ENCODE measurements around the gene OR9Q1. TPM values are rescaled to one million over a fixed set of nuclear protein-coding genes. Genes with fewer than 3 reads are reported as not detected.

Gene OR9Q1
- total and polyA plus RNA-seq, 2 of the 13 experiments (the other 11 are each of a cell fraction or from before 2014, with no cell fraction given) = not detected

- TF ChIP-seq, protein P1, sequence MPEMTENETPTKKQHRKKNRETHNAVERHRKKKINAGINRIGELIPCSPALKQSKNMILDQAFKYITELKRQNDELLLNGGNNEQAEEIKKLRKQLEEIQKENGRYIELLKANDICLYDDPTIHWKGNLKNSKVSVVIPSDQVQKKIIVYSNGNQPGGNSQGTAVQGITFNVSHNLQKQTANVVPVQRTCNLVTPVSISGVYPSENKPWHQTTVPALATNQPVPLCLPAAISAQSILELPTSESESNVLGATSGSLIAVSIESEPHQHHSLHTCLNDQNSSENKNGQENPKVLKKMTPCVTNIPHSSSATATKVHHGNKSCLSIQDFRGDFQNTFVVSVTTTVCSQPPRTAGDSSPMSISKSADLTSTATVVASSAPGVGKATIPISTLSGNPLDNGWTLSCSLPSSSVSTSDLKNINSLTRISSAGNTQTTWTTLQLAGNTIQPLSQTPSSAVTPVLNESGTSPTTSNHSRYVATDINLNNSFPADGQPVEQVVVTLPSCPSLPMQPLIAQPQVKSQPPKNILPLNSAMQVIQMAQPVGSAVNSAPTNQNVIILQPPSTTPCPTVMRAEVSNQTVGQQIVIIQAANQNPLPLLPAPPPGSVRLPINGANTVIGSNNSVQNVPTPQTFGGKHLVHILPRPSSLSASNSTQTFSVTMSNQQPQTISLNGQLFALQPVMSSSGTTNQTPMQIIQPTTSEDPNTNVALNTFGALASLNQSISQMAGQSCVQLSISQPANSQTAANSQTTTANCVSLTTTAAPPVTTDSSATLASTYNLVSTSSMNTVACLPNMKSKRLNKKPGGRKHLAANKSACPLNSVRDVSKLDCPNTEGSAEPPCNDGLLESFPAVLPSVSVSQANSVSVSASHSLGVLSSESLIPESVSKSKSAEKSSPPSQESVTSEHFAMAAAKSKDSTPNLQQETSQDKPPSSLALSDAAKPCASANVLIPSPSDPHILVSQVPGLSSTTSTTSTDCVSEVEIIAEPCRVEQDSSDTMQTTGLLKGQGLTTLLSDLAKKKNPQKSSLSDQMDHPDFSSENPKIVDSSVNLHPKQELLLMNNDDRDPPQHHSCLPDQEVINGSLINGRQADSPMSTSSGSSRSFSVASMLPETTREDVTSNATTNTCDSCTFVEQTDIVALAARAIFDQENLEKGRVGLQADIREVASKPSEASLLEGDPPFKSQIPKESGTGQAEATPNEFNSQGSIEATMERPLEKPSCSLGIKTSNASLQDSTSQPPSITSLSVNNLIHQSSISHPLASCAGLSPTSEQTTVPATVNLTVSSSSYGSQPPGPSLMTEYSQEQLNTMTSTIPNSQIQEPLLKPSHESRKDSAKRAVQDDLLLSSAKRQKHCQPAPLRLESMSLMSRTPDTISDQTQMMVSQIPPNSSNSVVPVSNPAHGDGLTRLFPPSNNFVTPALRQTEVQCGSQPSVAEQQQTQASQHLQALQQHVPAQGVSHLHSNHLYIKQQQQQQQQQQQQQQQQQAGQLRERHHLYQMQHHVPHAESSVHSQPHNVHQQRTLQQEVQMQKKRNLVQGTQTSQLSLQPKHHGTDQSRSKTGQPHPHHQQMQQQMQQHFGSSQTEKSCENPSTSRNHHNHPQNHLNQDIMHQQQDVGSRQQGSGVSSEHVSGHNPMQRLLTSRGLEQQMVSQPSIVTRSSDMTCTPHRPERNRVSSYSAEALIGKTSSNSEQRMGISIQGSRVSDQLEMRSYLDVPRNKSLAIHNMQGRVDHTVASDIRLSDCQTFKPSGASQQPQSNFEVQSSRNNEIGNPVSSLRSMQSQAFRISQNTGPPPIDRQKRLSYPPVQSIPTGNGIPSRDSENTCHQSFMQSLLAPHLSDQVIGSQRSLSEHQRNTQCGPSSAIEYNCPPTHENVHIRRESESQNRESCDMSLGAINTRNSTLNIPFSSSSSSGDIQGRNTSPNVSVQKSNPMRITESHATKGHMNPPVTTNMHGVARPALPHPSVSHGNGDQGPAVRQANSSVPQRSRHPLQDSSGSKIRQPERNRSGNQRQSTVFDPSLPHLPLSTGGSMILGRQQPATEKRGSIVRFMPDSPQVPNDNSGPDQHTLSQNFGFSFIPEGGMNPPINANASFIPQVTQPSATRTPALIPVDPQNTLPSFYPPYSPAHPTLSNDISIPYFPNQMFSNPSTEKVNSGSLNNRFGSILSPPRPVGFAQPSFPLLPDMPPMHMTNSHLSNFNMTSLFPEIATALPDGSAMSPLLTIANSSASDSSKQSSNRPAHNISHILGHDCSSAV (CRISPR knock-in tag; IDR thresholded peaks at IDR 0.05; ENCODE audit: borderline replicate concordance) = no peak
- TF ChIP-seq ATF6 (CRISPR knock-in tag; conservative IDR thresholded peaks at IDR 0.05) (no peak), SALL1 (CRISPR knock-in tag; IDR thresholded peaks at IDR 0.05) (no peak), KDM1A (CRISPR knock-in tag; IDR thresholded peaks at IDR 0.05) (no peak), ZNF550 (CRISPR knock-in tag; IDR thresholded peaks at IDR 0.05; ENCODE audit: borderline replicate concordance) (no peak)
Measured at GRCh38 chr11:57983191-57983590, 40.5 kb upstream of the OR9Q1 start (continued).
